GM18508 (cell line): ENCODE data around the gene VPS13D.
"Not testable (repeated sequence)": the region's sequence is repeated elsewhere in the genome, so short reads cannot be mapped to it uniquely, and the experiment has no call there.

ENCODE experiments used
- ATAC-seq: cut with Tn5 transposase; IDR thresholded peaks from one replicate; pipeline ENCODE4 v1.9.1; 2021; ENCODE audit warnings: moderate number of reproducible peaks; ENCODE audit not compliant: insufficient read depth, unreplicated experiment

The VPS13D gene

GRCh38 chr1:12524266-12524665, 294.4 kb downstream of the VPS13D start:
- no peak for ATAC-seq

- ATAC-seq = no peak
Observed at GRCh38 chr1:12525311-12526181, 295.7 kb downstream of the VPS13D start.

GRCh38 chr1:12527564-12527963, 297.7 kb downstream of the VPS13D start:
- no peak for ATAC-seq

- ATAC-seq = no peak
Observed at GRCh38 chr1:12528021-12528852, 298.4 kb downstream of the VPS13D start.

GRCh38 chr1:12529640-12530174, 299.9 kb downstream of the VPS13D start:
- ATAC-seq = no peak

GRCh38 chr1:12530462-12531178, 300.8 kb downstream of the VPS13D start:
- ATAC-seq = no peak

GRCh38 chr1:12531179-12531499, 301.3 kb downstream of the VPS13D start:
- ATAC-seq = no peak

GRCh38 chr1:12532405-12533315, 302.8 kb downstream of the VPS13D start:
- no peak for ATAC-seq

- no peak for ATAC-seq
Observed at GRCh38 chr1:12536023-12536639, 306.3 kb downstream of the VPS13D start.

- ATAC-seq = no peak
Observed at GRCh38 chr1:12537294-12537693, 307.5 kb downstream of the VPS13D start.

- no peak for ATAC-seq
Observed at GRCh38 chr1:12537906-12538461, 308.2 kb downstream of the VPS13D start.

GRCh38 chr1:12538536-12538935, 308.7 kb downstream of the VPS13D start:
- not testable (repeated sequence) for ATAC-seq

GRCh38 chr1:12539320-12539704, 309.5 kb downstream of the VPS13D start:
- no peak for ATAC-seq

- ATAC-seq = no peak
Observed at GRCh38 chr1:12539705-12540579, 310.1 kb downstream of the VPS13D start.

- no peak for ATAC-seq
Observed at GRCh38 chr1:12540580-12541273, 310.9 kb downstream of the VPS13D start.

GRCh38 chr1:12541274-12542137, 311.7 kb downstream of the VPS13D start:
- ATAC-seq = no peak

GRCh38 chr1:12542138-12542465, 312.3 kb downstream of the VPS13D start:
- no peak for ATAC-seq
